Cardiac atrium fibroblast (primary cell): ENCODE measurements around the gene AMPD1. TPM values are rescaled to one million over a fixed set of nuclear protein-coding genes. Genes with fewer than 3 reads are reported as not detected.

Experiments used
- total RNA-seq: library from RNA; depleted of rRNA; stranded (reverse); fragments of >200 nt; gene quantifications from 2 replicates; pipeline ENCODE4 v1.2.3, GENCODE V29; 2015

AMPD1 gene
- total RNA-seq, result not detected in 2 replicates

DNA sequence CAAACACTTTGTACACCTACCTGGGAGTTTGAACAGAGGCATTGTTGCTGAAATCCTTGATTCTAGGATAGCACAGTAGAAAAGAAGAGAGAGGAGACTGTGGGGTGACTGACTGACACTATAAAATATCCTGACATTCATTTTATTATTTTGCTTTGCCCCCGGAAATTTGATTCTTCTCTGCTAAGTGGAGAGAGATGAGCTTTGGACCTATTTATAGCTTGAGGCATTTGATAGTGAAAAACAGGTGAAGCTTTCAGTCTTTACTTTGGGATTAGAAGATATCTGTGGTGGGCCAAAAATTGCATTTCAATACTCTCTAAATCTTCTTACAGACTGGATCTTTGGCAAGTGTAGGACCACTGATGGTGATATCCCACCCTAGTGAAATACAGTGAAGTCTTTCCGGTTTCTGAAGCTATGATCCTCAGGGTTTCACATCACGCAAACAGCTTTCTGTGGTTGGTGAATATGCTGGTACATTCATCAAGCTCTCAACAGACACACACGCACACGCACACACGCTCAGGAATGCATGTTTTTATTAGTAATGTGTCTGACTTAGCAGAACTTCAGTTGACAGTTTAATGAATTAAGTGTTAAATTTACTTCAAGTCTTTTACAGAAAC lies at the start of gene AMPD1:
TSS of gene AMPD1 (minus strand) at position 117 of the 629 bp plus-strand sequence. CDS start at position 42, 75 bp downstream.

GRCh38 chr1:114716304-114717170 lies 21.2 kb upstream of the AMPD1 start, which contains the start of gene NRAS:
Gene NRAS (minus strand): TSS chr1:114716771. CDS start chr1:114716160, 611 bp downstream.

DNA sequence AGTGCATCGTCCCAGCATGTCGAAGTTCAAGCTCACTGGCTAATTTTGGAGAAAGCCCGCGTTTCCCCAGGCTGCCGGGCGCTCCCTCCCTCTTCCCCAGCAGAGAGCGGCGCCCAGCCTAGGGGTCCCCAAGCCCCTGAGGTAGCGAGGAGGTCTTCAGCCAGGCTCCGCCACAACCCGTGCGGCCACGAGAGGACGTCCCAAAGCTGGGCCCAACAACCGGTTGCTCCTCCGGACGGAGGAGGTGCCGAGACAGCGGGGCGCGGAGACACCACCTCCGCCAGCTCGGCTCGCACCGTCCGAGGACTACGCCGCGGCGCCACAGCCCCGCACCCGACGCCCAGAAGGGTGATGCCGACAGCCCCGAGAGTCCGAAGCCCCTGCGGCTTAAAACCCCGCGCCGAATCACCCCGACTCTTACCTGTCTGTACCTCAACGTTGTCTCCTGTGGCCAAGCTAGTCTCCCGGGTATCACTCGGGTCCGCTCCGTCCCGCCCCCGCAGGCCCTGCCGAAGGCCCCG lies 25.7 kb downstream of the AMPD1 start, which contains the start of gene DENND2C:
TSS of gene DENND2C (minus strand) at position 488 of the 521 bp plus-strand sequence. CDS start 44,065 bp downstream, outside the sequence.

Other genes starting within 250 kb of the AMPD1 start
- 9.4 and 15.0 TPM in 2 replicates for gene TRIM33, start 184.3 kb downstream of the AMPD1 start, total RNA-seq
- 24.2 and 29.8 TPM in 2 replicates for gene BCAS2, start 113.9 kb downstream of the AMPD1 start, total RNA-seq
- gene DENND2C, start 25.5 kb downstream of the AMPD1 start, total RNA-seq, result 0.54 and 1.9 TPM in 2 replicates
- 43.7 and 47.1 TPM in 2 replicates for gene NRAS, start 21.2 kb upstream of the AMPD1 start, total RNA-seq
- gene CSDE1, start 62.4 kb upstream of the AMPD1 start, total RNA-seq, result 533 and 591 TPM in 2 replicates
- gene SIKE1, start 85.1 kb upstream of the AMPD1 start, total RNA-seq, result 30.7 and 62.4 TPM in 2 replicates
- not detected in 2 replicates for gene SYCP1, start 159.3 kb upstream of the AMPD1 start, total RNA-seq